NT2/D1 (cell line): ENCODE measurements around the gene RREB1.

Experiments used
- SUZ12 ChIP-seq: IDR thresholded peaks from 2 replicates; pipeline ENCODE4 v1.6.1; 2011; ENCODE audit not compliant: insufficient read length, insufficient read depth; ENCODE audit errors: extremely low read depth
- YY1 ChIP-seq: IDR thresholded peaks from 2 replicates; pipeline ENCODE4 v1.6.1; 2011; ENCODE audit not compliant: insufficient read length, insufficient read depth
- ZNF274 ChIP-seq: IDR thresholded peaks from 2 replicates; pipeline ENCODE4 v1.6.1; 2011; ENCODE audit warnings: mild to moderate bottlenecking, low read depth, low read length

DNA sequence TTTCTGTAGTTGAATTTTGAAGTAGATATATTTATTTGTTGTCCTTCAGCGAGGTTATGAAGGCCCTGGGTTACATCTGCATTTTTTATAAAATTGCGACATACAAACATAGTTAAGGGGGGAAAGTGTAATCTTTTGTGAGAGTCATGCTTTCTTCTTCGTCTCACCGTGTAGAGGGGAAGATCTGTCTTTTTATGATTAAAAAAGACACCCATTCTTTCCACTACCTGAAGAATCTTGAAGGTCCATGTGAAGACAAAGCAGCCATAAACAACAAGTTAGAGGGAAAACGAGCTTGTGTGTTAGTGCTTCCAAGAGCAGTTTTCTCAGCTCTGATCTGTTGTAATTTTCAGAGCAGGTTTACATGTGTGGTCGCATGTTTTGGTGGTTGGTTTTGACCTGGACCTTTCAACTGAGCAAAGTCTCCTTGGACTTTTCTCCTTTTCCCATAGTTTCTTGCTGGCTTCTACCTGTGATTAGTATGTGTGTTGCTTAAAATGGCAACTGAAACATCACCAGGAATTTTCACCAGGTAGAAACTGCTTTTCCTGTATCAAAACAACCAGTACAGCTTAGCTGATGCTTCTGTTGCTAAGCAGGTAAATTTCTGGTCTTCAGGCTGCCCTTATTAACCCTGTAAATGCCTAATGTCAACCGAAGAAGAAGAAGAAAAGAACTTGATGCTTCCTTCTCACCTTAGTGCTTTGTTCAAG is 37.3 kb downstream of the RREB1 start:
- TF ChIP-seq YY1 (no peak), ZNF274 (no peak), SUZ12 (no peak)
